GM19025 (cell line): ENCODE measurements around the gene COX6A1.

Experiments used
- ATAC-seq: cut with Tn5 transposase; IDR thresholded peaks from one replicate; pipeline ENCODE4 v1.9.1; 2021; ENCODE audit warnings: mild to moderate bottlenecking, low read depth, moderate library complexity; ENCODE audit not compliant: unreplicated experiment

The COX6A1 gene

GRCh38 chr12:120490325-120490724 lies 52.4 kb downstream of the COX6A1 start:
- ATAC-seq = no peak
